RCC 7860 (cell line): ENCODE data around the gene RBM41.

Experiments
- DNase-seq: peaks from one replicate; pipeline ENCODE4 v3.0.0-alpha.2; 2015; ENCODE audit warnings: low spot score
- FAIRE-seq: peaks from 2 replicates; lab custom pipeline; 2012; peaks lifted over from hg19 to GRCh38; lab: Jason Lieb, UNC

Gene RBM41

GRCh38 chrX:107047622-107048021, 71.0 kb downstream of the RBM41 start:
- no peak for FAIRE-seq

GRCh38 chrX:107029752-107030151, 88.9 kb downstream of the RBM41 start:
- DNase-seq (no peak), FAIRE-seq (no peak)

More at GRCh38 chrX:107047622-107048021, 71.0 kb downstream of the RBM41 start:
- DNase-seq: no peak

DNA sequence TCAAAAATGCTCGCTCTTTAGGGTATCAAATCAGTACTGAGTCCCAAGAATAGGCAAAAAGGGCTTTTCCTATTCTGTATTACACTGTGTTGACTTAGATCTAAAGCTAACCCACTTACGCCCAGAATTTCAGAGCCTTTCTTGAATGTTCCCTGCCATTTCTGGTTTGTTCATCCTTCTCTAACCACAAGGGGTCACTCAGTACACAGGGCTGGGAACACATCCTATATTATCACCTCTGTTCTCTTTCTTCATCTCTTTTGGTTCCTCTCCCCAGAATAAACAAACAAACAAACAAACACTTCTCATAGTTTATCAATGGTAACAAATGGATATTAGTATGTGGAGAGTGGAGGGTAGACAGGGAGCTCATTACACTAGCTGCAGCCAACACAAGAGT, 93.1 kb downstream of the RBM41 start:
- DNase-seq: peak; percentile 22
- FAIRE-seq: peak; percentile 47

DNA sequence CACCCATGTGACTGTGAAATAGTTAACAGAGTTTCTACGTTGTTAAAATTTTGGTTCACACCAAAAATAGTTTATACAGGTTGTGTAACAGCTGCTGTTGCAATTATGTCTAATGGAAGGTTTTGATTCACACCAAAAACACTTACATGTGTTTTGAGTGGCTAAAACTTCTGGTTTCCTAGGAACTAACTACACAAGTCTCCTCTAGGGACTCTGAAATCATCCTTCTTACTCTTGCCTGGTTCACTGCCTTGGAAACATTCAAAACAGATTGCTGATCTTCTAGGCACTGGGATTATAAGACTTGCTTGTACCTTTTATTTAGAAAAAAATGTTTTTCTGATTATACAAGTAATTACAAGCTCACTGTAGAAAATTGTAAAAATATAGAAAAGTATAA, 103.7 kb downstream of the RBM41 start:
- no peak for DNase-seq
- FAIRE-seq: no peak
